ENCODE results near the gene SMPD4.
"Not testable (repeated sequence)": the region's sequence is repeated elsewhere in the genome, so short reads cannot be mapped to it uniquely, and the experiment has no call there.

GRCh38 chr2:130196052-130196451 lies 14.7 kb upstream of the SMPD4 start:
- not testable (repeated sequence) for TF ChIP-seq EZH2 (IDR thresholded peaks at IDR 0.05; ENCODE audit: borderline replicate concordance, insufficient read depth, low read depth, low read length, poor library complexity, severe bottlenecking); CTCF (IDR thresholded peaks at IDR 0.05)
